IPS-11a (cell line): ENCODE data around the gene DUOX2.
"Not testable (repeated sequence)": the region's sequence is repeated elsewhere in the genome, so short reads cannot be mapped to it uniquely, and the experiment has no call there.

Source experiments
- H3K4me3 ChIP-seq: one replicate; pipeline ENCODE4 v1.5.1; 2013; ENCODE audit warnings: low read depth, low read length, control low read depth

The DUOX2 gene

DNA sequence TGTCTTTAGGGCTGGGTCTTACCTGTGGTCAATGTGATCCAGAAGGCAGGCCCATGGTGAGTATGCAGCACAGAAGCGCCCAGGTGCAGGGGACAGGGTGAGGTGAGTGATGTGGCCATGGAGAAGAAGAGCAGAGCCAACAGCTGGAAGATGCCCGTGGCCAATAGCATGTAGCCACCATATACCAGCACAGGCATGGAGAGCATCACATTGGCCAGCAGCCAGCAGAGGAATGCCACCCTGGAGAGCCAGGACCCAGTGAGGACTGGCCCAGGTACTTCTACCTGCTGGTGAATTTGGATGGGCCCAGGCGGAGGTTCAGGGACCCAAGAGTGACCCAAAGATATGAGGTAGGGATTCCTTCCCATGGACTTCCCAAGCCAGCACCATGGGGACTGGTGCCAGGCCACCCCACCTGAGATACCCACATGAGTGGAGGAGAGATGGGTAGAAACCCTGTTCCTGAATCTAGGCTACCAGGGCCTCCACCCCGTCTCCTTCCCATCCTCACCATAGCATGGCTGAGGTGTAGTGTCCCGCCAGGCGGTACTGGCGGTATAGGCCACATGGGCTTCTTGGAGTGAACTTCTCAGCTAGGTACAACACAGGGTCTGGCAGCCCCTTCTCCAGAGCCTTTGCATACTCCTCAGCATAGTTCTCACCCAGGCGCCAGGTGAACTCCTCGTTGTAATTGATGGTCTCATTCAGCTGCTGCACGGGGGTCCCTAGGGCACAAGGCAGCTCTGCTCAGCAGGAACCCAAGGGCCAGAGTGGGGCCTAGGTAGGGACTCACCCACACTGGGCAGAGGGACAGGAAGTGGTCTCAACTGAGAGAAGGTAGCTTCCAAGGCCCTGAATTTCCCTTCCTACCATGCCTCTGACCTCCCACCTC, 6.4 kb upstream of the DUOX2 start:
- H3K4me3 ChIP-seq, result no peak overlapping the region

GRCh38 chr15:45118996-45119395, 5.0 kb upstream of the DUOX2 start:
- no peak overlapping the region for H3K4me3 ChIP-seq

GRCh38 chr15:45118131-45118588, 4.2 kb upstream of the DUOX2 start:
- no peak overlapping the region for H3K4me3 ChIP-seq

DNA sequence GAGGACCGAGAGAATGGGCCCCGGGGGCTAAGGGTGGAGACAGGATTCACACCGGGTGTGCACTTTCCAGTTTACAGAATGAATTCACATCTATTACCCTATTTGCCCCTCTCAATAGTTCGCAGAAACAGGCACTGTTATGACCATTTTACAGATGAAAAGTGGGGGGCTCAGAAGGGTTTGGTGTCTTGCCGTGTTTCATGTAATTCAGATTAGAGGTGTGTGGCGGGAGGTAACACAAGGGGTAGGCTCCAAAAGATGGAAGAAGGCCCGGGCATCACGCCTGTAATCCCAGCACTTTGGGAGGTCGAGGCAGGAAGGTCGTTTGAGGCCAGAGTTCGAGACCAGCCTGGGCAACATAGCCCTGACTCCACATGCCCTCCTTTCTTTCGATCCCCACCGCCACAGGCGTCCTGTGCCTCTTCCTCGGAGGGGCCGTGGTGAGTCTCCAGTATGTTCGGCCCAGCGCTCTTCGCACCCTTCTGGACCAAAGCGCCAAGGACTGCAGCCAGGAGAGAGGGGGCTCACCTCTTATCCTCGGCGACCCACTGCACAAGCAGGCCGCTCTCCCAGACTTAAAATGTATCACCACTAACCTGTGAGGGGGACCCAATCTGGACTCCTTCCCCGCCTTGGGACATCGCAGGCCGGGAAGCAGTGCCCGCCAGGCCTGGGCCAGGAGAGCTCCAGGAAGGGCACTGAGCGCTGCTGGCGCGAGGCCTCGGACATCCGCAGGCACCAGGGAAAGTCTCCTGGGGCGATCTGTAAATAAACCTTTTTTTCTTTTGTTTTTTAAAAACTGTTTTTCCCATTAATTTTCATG, 3.5 kb upstream of the DUOX2 start:
- no peak overlapping the region for H3K4me3 ChIP-seq

DNA sequence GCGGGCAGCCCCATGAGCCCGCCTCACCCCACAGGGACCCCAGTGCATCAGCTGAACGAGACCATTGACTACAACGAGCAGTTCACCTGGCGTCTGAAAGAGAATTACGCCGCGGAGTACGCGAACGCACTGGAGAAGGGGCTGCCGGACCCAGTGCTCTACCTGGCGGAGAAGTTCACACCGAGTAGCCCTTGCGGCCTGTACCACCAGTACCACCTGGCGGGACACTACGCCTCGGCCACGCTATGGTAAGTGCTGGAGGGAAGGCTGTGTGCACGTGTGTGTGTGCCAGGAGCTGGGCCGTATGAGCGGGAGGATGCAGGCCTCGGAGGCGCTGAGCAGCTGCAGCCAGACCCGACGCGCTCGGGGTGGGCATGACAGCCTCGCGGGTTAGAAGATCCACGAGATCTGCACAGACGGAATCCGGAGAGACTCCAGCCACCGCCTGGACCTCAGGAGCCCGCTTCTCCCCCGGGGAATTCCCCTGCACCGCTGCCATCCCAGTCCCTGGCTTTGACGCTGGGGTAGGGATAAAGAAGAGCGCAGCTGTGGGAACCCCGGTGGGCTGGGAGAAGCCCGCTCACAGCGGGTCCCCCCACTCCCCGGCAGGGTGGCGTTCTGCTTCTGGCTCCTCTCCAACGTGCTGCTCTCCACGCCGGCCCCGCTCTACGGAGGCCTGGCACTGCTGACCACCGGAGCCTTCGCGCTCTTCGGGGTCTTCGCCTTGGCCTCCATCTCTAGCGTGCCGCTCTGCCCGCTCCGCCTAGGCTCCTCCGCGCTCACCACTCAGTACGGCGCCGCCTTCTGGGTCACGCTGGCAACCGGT, 2.7 kb upstream of the DUOX2 start:
- no peak overlapping the region for H3K4me3 ChIP-seq

- H3K4me3 ChIP-seq, result no peak overlapping the region
These were observed 2.1 kb upstream of the DUOX2 start for GRCh38 chr15:45116006-45116481.

- no peak overlapping the region for H3K4me3 ChIP-seq
These were observed 1.4 kb upstream of the DUOX2 start for GRCh38 chr15:45115312-45115820.

GRCh38 chr15:45114751-45115085, 746 bp upstream of the DUOX2 start:
- H3K4me3 ChIP-seq, result no peak overlapping the region

DNA sequence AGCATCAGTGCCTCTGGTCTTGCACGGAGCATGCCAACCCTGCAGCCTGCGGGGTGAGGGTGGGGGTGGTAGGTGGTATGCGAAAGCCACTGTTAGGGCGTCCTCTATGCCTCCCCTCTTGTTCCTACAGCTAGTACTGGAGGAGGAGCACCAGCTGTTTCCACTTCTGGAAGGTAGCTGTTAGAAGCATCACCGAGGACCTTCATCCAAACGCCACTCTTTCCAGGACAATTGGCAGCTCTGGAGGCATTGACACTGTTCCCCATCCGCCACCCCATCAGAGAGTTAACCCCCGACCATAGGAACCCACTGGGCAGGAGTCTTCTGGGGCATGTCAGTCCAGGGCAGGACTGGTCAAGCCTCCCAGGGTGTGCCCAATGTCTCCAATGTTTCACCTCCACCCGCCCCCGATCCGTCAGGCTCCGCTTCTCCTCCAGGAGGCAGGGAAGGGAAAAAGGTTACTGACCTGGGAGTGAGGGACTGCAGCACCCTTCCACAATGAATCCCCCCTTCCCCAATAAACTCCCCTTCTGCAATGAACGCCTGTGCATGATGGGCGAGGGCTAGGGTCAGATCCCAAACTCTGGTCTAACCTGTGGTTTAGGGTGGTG, 487 bp downstream of the DUOX2 start:
- no peak overlapping the region for H3K4me3 ChIP-seq

DNA sequence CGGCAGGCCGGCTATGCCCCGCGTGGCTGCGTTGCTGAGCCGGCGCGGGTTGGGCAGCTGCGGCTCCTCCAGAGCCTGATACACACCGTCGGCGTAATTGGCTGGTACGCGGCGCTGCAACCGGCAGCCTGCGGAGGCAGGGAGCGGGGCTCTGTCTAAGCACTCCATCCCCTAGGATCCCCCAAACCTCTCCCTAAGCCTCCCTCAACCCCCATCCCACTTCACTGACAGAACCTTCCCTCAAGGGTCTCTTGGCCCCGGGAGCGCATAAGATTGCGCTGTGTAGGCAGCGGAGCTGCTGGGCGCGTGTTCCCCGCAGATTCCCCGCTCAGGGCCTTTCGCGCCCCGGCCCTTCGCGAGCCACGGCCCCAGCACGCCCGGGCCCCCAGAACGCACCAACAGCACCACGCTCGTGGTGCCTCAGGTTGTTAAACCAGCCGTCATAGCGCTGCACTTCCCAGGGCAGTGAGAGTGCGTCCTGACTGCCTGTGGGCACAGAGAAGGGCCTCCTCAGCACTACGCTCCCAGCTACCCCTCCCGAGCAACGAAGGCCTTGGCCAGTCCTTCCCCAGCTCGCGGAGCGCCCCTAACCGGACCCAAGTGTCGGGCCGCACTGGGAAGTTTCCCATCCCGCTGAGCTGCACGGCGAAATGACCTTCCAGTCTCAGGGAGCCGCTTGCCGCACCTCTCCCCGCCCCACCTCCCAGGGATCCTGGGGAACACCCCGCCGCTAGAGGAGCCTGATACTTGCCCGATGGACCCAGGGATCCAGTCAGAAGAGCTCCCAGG, 1.2 kb downstream of the DUOX2 start:
- peak overlapping the region; percentile 14 for H3K4me3 ChIP-seq

- peak overlapping the region; percentile 14 for H3K4me3 ChIP-seq
These were observed 1.8 kb downstream of the DUOX2 start for GRCh38 chr15:45112143-45112590.

DNA sequence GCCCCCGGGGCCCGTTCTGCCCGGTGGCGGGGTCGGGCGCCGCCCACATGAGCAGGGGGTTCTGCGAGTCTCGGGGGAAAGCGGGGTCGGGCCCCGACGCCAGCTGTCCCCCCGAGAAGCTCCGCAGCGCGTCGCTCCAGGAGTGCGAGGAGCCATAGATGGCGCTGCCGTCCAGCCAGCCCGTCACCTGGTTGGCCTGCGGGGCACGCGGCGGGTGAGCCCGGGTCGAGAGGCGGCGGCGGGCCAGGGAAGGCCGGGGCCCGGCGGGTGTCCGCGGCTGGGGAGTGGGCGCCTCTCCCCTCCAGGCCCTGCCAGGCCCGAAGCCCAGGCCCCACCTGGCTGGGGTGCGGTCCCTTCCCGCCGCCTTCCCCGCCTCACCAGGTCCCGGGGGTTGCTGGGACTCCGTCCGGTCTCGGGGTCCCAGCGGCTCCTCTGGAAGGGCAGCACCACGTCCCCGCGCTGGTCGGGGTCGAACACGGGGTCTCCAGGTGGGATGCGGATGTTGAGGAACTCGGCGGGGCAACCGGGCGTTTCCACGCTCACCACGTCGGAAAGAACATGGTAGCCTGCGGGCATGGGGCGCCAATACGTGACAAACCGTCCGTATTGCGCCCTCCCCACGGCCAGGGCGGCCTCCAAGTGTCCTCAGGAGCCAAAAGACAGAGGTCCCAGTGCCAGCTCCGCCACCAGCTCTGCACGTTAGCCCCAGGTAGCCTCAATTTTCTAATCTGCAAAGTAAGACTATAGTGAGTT, 2.4 kb downstream of the DUOX2 start:
- H3K4me3 ChIP-seq, result no peak overlapping the region

DNA sequence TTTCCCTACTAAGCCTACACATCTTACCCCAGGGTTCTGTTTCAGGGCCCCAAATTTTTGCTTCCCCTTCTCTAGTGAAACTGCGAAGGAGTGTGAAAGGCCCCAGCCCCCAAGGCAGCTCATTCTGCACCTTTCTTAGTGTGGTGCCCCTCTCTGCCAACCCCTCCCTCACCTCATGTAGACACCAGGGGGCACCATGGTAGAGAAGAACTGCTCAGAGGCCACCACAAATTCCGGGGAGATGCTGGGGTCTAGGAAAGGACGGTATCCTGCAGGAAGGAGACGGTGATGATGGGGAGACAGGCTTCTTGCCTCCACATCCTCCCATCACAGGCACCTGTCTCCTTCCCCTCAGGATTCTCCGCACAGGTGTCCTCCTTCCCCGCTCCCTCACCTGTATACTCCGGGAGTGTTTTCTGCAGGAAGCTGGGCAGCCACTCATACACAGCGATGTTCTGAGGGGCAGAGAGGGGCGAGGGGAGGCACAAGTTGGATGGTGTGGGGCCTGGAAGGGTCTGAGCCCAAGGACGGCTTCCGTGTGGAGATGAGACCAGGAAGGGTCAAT, 3.6 kb downstream of the DUOX2 start:
- H3K4me3 ChIP-seq, result no peak overlapping the region

GRCh38 chr15:45107941-45108630, 5.9 kb downstream of the DUOX2 start:
- no peak overlapping the region for H3K4me3 ChIP-seq

DNA sequence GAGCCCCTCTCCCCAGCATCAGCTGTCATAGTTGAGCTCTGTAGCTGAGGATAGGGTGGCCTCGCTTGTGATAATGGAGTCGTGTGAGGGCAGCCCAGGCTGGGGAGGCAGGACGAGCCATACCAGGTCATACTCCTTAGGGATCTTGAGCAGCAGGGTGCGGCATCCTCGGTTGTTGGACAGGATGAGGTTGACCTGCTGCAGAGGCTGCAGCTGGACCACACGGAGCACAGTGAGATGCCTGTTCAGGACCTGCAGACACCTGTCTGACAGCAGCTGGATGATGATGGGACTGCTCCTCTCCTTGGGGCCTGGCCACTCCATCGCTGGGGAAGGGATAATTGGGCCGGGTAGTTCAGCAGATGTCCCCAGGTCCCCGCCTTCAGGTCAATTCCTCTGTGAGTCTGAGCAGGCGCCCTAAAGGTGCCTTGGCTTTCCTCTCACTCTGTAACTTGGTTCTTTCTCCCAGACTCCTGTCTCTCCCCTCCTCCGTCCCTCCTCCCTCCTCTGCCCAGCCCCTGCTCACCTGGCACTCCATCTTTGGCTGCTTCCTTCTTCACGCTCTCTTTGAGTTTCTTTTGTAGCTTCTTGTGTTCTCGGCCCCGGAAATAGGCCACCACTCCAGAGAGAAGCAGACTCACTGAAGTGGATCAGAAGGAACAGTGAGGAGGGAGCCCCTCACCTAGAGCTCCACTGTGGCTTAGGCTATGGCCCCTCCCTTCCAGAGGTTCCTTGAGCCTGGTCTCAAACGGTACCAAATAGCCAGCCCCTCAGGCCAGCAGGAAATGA, 7.8 kb downstream of the DUOX2 start:
- H3K4me3 ChIP-seq, result no peak overlapping the region

GRCh38 chr15:45105586-45105985, 8.4 kb downstream of the DUOX2 start:
- H3K4me3 ChIP-seq, result no peak overlapping the region

GRCh38 chr15:45104170-45104569, 9.8 kb downstream of the DUOX2 start:
- not testable (repeated sequence) for H3K4me3 ChIP-seq
